SK-N-DZ (cell line): ENCODE results near the gene BEST4.
"Not testable (repeated sequence)": the region's sequence is repeated elsewhere in the genome, so short reads cannot be mapped to it uniquely, and the experiment has no call there.

Experiments used
- DNase-seq: peaks from one replicate; pipeline ENCODE4 v3.0.0-alpha.2; 2015; ENCODE audit warnings: low spot score

Gene BEST4

DNA sequence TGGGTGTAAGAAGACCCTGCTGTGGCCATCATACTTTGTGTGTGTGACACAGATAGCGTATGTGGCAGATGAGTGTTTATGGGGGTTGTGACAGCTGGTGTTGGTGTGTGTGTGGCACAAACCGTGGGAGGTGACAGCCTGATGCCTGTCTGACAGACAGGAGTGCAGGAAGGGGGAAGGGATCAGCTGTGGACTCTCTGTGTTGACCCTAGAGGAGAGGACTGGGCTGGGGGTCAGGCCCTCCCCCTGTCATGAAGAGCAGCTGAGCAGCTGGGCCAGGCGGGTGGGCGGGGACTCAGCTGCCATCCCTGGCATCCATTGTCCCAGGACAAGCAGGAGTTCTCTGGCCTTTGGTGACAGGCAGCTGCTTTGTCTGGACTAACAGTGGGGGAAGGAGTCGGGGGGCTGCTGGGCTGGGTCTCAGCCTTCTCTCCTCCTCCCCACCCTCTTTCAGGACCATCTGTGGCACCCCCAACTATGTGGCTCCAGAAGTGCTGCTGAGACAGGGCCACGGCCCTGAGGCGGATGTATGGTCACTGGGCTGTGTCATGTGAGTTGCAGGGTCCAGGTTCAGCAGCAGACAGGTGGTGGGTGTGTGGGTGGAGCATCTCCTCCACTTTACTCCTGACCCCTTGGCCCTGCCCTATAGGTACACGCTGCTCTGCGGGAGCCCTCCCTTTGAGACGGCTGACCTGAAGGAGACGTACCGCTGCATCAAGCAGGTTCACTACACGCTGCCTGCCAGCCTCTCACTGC lies 14.5 kb upstream of the BEST4 start:
- DNase-seq = no peak

DNA sequence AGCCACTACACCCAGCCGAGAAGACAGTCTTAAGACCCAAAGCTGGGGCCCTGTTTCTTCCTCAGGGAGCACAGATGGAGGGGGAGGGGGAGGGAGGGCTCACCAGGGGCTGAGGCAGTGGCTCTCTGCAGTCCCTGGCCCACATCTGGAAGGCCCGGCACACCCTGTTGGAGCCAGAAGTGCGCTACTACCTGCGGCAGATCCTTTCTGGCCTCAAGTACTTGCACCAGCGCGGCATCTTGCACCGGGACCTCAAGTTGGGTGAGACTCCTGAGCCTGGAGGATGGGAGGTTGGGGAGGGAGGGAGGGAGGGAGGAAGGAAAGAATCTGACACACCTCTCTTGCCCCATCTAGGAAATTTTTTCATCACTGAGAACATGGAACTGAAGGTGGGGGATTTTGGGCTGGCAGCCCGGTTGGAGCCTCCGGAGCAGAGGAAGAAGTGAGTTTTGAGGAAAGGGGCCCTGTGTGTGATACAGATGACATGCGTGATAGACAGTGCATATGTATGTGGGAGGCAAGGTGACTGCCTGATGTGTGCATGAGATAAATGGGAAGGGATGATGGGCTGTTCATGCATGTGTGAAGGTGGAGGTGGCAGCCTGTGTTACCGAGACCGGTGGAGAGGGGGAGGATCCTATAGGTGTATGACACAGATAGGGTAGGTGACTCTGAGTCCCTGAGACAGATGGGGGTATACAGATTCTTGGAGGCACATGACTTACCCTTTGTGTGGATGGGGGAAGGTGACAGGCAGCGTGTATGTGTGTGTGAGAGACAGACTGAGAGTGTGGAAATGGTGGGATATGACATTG lies 13.7 kb upstream of the BEST4 start:
- DNase-seq = no peak

DNA sequence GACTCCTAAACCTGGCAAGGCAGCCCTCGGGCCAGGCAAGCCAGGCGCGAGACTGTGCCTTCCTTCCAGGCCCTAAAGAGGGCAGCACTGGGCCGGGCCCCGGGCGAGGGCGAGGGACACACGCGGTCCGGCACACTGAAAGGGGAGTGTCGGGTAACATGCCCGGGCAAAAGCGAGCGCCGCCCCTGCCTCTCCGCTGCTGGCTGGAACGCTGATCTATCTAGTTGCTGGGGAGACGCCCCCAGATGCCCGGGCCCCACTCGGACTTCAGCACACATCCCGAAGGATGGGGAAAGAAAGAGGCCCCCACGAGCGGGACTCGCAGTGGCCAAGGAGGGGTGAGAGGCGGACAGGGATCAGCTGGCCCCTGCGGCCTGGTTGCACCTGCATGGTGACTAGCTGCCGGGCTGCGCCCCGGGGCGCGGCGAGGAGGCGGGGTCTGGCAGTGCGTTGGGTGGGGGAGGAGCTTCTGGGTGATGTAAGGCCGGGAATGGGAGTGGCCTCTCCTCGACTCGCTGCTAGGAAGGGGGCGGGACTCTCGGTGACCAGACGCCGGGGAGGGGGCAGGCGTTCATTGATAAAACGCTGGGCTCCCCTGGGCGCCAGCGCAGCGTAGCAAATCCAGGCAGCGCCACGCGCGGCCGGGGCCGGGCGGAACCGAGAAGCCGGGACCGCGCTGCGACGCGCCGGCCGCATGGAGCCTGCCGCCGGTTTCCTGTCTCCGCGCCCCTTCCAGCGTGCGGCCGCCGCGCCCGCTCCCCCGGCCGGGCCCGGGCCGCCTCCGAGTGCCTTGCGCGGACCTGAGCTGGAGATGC lies 12.0 kb upstream of the BEST4 start, which contains the start of gene PLK3:
Gene PLK3, plus strand, starts transcription at position 608 of the 815 bp plus-strand sequence. Its CDS starts 87 bp downstream, at position 695.
- peak; percentile 93 for DNase-seq

DNA sequence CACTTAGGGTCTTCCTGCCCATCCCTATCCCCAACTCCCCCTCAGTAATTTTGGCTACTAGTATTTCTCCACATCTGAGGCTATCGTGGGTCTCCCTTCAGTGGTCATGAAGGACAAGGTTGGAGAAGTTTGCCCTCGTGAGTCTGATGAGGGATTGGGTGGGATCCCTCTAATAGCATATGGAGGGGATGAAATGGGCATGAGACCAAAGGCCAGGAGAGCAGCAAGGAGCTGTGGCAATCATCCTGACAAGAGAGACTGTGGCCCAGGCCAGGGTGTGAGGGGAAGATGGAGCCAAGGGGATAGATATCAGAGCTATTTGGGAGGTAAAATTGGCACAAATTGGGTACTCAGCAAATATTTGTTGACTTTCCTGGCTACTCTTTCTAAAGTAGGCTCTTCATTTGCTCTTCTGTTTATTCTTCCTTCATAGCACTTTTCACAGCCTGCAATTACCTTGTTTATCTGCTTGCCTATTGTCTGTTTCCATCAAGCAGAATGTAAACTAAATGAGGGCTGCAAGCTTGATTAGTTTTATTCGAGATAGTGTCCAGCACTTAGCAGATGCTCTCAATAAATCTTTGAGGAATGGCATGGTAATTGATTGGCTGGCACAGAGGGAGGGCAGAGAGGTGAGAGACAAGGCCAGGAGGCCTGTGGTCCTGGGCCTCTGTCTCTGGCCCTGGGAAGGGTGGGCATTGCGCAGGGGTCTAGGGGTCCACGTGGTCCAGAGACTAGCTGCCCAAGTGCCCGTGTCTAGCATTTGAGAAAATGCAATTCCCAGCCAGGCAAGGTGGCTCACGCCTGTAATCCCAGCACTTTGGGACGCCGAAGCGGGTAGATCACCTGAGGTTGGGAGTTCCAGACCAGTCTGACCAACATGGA lies 10.8 kb upstream of the BEST4 start:
- DNase-seq = no peak

DNA sequence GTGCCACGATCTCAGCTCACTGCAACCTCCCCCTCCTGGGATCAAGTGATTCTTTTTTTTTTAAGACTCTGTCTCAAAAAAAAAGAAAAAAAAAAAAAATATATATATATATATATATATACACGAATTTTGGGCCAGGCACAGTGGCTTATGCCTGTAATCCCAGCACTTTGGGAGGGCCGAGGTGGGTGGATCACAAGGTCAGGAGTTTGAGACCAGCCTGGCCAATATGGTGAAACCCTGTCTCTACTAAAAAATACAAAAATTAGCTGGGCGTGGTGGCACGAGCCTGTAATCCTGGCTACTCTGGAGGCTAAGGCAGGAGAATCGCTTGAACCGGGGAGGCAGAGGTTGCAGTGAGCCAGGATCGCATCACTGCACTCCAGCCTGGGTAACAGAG lies 9.9 kb upstream of the BEST4 start:
- DNase-seq = not testable (repeated sequence)

DNA sequence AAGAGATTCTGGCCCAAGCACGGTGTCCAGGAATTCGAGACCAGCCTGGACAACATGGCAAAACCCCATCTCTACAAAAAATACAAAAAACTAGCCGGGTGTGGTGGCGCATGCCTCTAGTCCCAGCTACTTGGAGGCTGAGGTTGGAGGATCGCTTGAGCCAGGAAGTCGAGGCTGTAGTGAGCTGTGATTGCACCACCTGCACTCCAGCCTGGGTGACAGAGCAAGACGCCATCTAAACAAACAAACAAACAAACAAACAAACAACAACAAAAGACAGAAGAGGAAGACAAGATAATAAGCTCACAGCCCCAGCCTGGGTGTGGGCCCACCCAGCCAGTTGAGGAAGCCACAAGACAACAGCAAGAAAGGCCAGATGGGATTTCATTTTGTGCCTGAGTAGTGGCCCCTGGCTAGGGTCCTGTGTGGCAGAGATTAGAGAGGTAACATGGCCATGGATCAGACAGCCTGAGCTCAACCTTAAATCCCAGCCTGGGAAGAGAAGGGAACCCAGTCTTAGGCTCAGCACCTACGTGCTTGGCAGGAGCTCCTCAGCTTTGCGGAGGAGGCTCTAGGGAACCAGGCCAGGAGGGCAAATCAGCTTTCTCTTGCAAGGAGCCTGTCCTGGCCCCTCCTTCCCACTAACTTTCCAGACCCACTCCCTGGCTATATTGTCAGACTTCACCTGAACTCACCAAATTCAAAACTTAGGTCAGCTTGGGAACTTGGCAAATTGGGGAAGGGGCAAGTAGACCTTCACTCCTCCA lies 4.9 kb upstream of the BEST4 start:
- DNase-seq = no peak

DNA sequence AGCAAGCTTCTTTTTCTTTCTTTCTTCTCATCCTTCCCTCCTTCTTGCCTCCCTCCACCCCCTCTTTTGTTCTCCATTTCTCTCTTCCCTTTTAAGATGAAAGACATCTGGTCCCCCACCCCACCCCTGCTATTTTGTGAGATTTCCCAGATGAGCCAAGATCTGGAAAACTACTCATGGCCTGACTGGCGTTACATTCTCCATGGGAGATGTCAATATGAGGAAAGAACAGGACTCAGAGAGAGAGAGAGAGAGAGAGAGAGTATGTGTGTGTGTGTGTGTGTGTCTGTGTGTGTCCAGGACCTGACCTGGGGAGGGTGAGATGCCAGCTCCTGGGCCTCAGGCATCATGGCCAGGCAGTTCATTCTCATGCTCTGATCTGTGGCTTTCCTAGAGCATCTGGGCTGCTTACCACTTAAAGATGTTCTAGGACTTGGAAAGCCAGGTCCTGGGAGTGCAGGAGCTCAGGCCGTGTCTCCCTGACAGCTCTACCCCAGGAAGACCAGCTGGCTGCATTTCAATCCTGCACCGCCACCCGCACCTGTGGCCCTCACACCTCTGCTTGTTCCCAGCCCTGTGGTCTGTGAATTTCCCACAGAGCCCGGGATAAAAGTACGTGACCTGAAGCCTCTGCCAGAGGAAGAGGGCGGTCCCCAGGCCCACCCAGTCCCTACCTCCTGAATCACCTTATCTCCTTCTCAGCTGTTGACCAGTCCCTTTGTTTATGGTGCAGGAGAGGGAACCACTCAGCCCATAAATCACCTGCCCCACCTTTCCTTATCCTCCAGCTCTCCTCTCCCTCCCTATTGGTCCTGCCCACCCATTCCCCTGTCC lies 3.2 kb upstream of the BEST4 start:
- DNase-seq = no peak

DNA sequence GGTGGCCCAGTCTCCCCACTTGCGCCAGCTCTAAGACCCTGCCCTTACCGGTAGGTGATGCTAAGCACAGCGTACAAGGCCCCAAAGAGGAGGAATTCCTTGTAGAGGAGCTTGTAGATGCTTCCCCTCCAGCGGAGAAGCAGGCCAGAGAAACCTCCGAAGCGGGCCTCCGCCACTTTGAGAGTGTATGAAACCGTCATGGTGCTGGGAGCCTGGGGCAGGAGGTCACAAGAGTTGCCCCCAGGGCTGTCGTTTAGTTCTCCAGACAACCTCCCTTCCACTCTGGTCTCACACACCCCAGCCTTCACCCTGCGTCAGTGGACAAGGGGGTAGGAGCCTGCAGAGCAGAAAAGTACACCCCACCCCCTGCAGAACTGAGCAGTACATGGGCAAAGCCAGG lies 464 bp downstream of the BEST4 start:
- DNase-seq = no peak

DNA sequence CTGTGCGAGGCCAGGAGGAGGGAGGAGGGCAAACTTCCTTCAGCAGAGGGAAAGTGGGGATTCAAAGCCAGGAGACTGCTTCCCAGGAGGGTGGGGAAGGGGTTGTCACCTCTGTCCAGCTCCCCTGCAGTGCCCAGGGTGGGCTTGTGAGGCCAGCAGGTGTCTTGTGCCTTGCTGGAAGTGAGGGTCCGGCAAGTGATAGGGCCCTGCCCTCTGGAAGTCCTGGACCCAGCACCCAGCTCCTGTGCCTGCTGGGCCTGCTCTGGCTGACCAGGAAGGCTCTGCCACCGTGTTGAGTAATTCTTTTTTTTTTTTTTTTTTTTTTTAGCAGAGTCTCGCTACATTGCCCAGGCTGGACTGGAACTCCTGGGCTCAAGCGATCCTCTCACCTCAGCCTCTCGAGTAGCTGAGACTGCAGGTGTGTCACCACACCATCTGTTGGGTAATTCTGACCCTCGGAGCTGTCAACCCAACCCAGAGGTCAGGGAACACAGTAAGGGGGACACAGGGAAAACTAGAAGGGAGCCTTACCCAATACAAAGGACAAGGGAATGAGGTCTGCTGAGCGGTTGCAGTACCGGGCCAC lies 1.0 kb downstream of the BEST4 start:
- no peak for DNase-seq

DNA sequence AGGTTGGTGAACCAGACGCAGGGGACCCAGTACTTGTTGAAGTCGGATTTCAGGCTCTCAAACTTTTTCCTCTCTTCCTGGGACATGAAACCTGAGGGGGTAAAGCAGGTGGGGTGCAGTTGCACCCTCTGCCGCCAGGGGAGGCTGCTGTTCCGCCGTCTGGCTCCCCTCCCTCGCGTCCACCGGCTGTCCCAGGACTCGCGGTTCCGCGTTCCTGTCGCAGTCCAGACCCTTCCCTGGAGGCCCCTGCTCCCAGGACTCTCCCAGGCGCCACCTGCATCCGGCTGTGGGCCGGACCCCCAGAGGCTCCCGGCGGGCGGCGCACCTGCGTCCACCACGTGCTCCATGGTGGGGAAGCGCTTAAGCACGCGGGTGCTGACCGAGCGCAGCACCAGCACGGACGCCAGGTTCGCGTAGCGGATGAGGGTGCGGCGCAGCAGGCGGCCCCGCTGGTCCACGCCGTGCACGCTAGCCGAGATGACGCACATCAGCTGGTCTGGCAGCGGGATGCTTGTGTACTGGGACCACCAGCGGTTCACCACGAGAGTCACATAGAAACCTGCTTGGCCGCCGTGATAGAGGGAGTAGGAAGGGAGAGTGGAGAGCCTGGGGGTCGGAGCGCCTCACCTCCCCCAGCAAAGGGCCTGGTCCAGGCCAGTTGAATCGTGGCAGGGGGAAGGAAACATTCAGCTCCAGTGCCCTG lies 1.7 kb downstream of the BEST4 start:
- peak; percentile 70 for DNase-seq

DNA sequence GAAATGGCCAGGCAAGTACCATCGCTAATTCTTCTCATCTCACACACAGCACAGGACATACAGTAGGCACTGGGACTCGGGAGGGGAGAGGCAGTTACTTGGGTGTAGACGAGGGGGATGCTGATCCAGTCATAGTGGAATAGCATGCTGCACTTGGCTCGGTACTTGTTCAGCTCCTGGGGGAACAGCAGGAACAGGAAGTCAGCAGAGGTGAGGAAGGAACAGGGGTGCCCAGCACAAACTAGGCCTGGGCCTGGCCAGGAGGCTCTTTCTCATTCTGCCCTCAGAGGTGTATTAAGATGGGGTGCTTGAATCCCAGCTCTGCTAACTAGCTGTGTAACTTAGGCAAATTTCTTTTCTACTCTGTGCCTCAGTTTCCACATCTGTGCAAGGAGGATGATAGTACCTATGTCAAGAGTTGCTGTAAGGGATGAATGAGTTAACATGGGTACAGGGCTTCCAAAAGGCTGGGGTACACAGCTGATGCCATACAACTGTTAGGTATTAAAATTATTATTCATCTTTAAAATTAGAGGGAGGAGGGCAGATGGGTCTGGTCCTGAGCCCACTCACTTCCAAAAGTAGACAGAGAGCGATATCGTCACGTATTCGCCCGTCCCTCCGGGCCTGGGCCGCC lies 2.4 kb downstream of the BEST4 start:
- DNase-seq = no peak

DNA sequence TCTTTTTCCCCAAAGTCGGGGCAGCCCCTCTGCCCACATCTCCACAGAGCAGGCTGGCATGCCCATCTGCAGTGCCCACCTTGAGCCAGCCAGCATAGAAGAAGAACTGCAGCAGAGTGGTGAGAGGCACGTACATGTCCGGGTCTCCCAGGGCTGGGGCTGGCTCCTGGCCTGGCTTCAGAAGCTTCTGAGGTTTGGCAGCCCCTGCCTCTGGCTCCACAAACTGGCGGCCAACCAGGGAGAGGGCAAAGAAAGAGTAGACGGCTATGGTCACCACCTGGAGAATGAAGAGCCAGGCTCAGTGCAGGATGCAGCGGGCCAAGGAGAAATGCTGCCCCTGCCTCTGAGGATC lies 3.0 kb downstream of the BEST4 start:
- no peak for DNase-seq

DNA sequence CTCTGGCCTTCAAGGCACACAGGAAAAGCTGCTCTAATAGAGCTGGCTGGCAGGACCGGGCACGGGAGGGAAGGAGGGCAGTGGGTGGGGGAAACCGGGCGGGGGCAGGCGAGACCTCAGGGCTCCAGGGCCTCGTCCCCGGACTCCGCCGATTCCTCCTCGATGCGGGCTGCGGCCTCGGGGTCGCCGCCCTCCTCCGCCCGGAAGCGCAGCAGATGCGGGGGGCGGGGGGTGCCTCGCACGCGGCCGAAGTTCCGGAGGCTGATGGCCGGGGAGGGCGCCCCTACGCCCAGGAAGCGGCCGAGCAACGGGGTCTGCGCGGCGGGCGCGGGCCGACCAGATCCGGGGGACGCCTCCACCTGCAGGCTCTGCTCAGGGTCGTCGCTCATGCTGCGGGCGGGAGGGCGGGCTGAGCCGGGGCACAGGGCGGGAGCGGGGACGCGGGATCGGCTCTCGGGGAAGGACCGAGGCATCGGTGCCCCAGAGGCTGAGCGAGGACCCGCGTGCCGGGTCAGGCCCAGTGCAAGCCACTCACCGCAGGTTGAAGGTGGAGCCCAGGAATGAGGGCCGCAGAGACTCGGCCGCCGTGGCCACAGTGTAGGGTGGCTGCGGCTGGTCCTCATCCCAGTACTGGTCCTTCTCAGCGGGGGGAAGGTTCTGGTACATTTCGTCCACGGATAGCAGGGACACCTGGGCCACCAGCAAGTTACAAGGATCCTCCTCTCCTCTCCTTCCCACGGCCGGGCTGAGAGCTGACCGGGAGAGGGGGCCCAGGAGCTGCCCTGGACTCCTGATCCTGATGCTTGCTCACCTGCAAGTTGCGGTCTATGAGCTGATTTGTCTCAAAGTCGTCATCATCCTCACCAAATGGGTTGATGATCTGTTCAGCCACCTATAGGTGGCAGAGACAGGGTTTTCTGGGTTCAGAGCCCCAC lies 3.6 kb downstream of the BEST4 start:
- DNase-seq = no peak

DNA sequence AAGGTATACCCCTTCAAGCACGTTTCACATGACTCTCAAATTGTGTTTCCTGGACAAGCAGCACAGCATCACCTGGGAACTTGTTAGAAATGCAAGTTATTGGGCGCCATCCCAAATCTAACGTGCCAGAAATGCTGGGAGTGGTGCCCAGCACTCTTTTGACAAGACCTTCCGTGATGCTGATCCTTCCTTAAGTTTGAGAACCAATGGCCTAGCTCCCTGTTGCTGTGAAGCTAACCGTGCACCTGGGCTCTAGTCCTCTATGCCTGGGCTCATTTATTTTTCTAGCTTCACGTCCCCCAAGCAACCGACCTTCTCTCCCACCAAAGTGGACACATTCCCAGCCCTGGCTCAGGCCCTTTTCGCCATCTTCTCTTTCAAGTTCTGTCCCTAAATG lies 4.3 kb downstream of the BEST4 start:
- no peak for DNase-seq

DNA sequence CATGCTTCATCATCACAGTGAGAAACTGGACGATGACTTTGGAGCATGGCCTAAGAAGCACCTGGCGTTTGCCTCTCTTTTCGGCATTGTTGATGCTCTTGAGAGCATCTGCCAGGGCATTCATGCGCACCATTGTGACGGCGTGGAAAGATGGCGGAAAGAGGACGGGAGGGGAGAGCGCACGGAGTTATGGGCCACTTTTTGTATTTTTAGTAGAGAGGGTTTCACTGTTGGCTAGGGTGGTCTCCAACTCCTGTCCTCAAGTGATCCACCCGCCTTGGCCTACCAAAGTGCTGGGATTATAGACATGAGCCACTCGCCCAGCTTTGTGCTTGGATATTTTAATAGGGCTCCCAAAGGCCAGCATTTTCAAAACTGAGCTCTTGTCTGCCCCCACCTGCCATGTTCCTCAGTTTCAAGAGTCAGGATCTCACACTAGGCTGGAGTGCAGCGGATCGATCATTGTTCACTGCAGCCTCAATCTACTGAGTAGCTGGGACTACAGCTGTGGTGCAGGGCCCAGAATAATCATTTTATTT lies 7.3 kb downstream of the BEST4 start:
- DNase-seq = no peak
